NCI-H1092 (cell line): ENCODE data around the gene NAT9.
A peak's percentile ranks its signal among the peaks of the same experiment; 100 is the strongest.

Experiments used
- DNase-seq: peaks from one replicate; lab custom pipeline; 2025; lab: John Stamatoyannopoulos, UW

Gene NAT9

GRCh38 chr17:74761419-74761818 is 14.7 kb downstream of the NAT9 start:
- no peak for DNase-seq

GRCh38 chr17:74760404-74761105 is 15.6 kb downstream of the NAT9 start:
- peak; percentile 17 for DNase-seq

GRCh38 chr17:74759941-74760340 is 16.2 kb downstream of the NAT9 start:
- DNase-seq = no peak

GRCh38 chr17:74759243-74759801 is 16.8 kb downstream of the NAT9 start:
- DNase-seq = no peak

- DNase-seq = no peak
These were observed 17.3 kb downstream of the NAT9 start for GRCh38 chr17:74758848-74759168.

- no peak for DNase-seq
These were observed 18.0 kb downstream of the NAT9 start for GRCh38 chr17:74757931-74758847.

- no peak for DNase-seq
These were observed 18.6 kb downstream of the NAT9 start for GRCh38 chr17:74757502-74757901.

GRCh38 chr17:74756891-74757290 is 19.3 kb downstream of the NAT9 start:
- DNase-seq = no peak

GRCh38 chr17:74755533-74755932 is 20.6 kb downstream of the NAT9 start:
- DNase-seq = no peak

GRCh38 chr17:74754832-74755231 is 21.3 kb downstream of the NAT9 start:
- DNase-seq = no peak

GRCh38 chr17:74752822-74753401 is 23.2 kb downstream of the NAT9 start:
- DNase-seq = no peak

GRCh38 chr17:74752415-74752814 is 23.7 kb downstream of the NAT9 start:
- DNase-seq = no peak

GRCh38 chr17:74750327-74751069 is 25.6 kb downstream of the NAT9 start:
- DNase-seq = no peak

GRCh38 chr17:74750039-74750326 is 26.2 kb downstream of the NAT9 start:
- DNase-seq = no peak

GRCh38 chr17:74749279-74750038 is 26.7 kb downstream of the NAT9 start:
- DNase-seq = no peak

- peak; percentile 80 for DNase-seq
These were observed 27.4 kb downstream of the NAT9 start, which contains the start of gene NHERF1 for GRCh38 chr17:74748529-74749278. Gene NHERF1 (plus strand): TSS chr17:74748628. CDS start chr17:74748847, 219 bp downstream.

GRCh38 chr17:74748279-74748528 is 27.9 kb downstream of the NAT9 start:
- DNase-seq = no peak

GRCh38 chr17:74746922-74747321 is 29.2 kb downstream of the NAT9 start:
- DNase-seq = no peak

- DNase-seq = no peak
These were observed 29.8 kb downstream of the NAT9 start for GRCh38 chr17:74746376-74746775.

- no peak for DNase-seq
These were observed 30.5 kb downstream of the NAT9 start for GRCh38 chr17:74745548-74746177.
